WTC11 (cell line): ENCODE measurements around the gene SULT1C3.

Source experiments
- CTCF ChIP-seq: fragments of 200-600 bp; IDR thresholded peaks from 2 replicates; pipeline ENCODE4 v1.8.0; 2022; ENCODE audit warnings: antibody characterized with exemption
- FOXP1 ChIP-seq: sonication (generic); formaldehyde crosslinking; IDR thresholded peaks from 2 replicates; pipeline ENCODE4 v1.8.0; 2022; ENCODE audit warnings: missing genetic modification reagents, mild to moderate bottlenecking, moderate library complexity, borderline replicate concordance
- SMAD3 ChIP-seq: sonication (generic); formaldehyde crosslinking; IDR thresholded peaks from 2 replicates; pipeline ENCODE4 v1.8.0; 2022; ENCODE audit warnings: missing genetic modification reagents, mild to moderate bottlenecking, borderline replicate concordance
- STAT6 ChIP-seq: sonication (generic); formaldehyde crosslinking; conservative IDR thresholded peaks from 2 replicates; pipeline ENCODE4 v1.8.1; 2023; ENCODE audit warnings: mild to moderate bottlenecking, low read depth, missing genetic modification reagents, moderate library complexity

DNA sequence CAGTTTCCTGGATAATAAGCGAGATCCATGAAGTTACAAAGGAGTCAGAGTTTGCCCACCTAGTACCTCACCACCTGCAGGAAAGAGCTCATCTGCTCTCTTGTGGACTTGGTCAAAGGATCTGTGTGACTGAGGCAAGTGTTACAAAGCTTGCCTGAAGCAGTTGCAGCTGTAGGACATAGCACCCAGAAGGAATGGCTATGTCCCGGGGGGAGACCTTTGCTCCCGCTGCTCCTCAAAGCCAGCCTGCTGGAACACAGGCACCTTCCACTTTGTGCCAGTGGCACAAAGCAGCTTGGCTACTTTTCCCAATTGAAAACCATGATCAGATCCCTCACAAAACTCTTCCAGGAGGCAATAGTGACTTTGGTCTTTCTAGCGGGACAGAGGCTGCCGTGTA is 45.8 kb downstream of the SULT1C3 start:
- TF ChIP-seq SMAD3 (CRISPR knock-in tag) (no peak), CTCF (no peak), STAT6 (CRISPR knock-in tag) (no peak), FOXP1 (CRISPR knock-in tag) (no peak)
